ENCODE measurements around the gene SF3B2. TPM values are rescaled to one million over a fixed set of nuclear protein-coding genes. Genes with fewer than 3 reads are reported as not detected.
"Not testable (repeated sequence)": the region's sequence is repeated elsewhere in the genome, so short reads cannot be mapped to it uniquely, and the experiment has no call there.

The SF3B2 gene
- total RNA-seq, 2 experiments from 2014 or later = 271 to 274 TPM

GRCh38 chr11:66069715-66070603 lies 17.8 kb downstream of the SF3B2 start, which contains the start of gene PACS1:
PACS1 (plus strand) TSS chr11:66070272; CDS start chr11:66070487, 215 bp downstream.
- peaks cover 62% of the 10 kb centered on the region for H3K4me1 Mint-ChIP-seq (ENCODE audit: low read depth)
- POLR2A ChIA-PET = interaction anchor here (0.8 to 4.1 kb wide), 9 partner anchors 9 to 67 kb away, joined by 3 to 32 read pairs (median 4); partner anchors contain the start of genes BANF1 and SF3B2

GRCh38 chr11:66070604-66071380 lies 18.6 kb downstream of the SF3B2 start:
- POLR2A ChIA-PET = interaction anchor here (0.8 to 4.1 kb wide), 6 partner anchors 10 to 68 kb away, joined by 3 to 32 read pairs (median 6); partner anchors contain the start of genes BANF1 and SF3B2
- CTCF ChIA-PET = interaction anchor here (0.7 to 5.9 kb wide), 12 partner anchors 9 to 152 kb away, joined by 3 to 101 read pairs (median 4); partner anchors contain the start of gene SF3B2
- Mint-ChIP-seq H3K27me3 (no peaks in the 10 kb centered on the region), H3K4me3 (peak overlapping the region; percentile 97), H3K9me3 (no peaks in the 10 kb centered on the region), H3K27ac (peak overlapping the region; percentile 95), H3K4me1 (ENCODE audit: low read depth) (peaks cover 59% of the 10 kb centered on the region), H3K36me3 (peaks cover 64% of the 10 kb centered on the region)
- peak; percentile 45 for DNase-seq
- intact Hi-C loops (cut with micrococcal nuclease) = no loop called here

More at GRCh38 chr11:66069715-66070603, 17.8 kb downstream of the SF3B2 start, which contains the start of gene PACS1:
- Mint-ChIP-seq H3K36me3 (peaks cover 66% of the 10 kb centered on the region), H3K27ac (peak within 1 kb of the TSS; percentile 96), H3K9me3 (no peaks in the 10 kb centered on the region), H3K27me3 (no peaks in the 10 kb centered on the region), H3K4me3 (peak within 1 kb of the TSS; percentile 97)
- DNase-seq = peak; percentile 85
- CTCF ChIA-PET = interaction anchor here (0.6 to 5.9 kb wide), 18 partner anchors 10 to 342 kb away, joined by 3 to 101 read pairs (median 4); partner anchors contain the start of genes MUS81 and SF3B2
- intact Hi-C loops (cut with micrococcal nuclease) = loop anchor here (1.0 to 5.0 kb wide), 4 partner anchors 10 to 57 kb away; partner anchors contain the start of gene SF3B2

- ChIA-PET POLR2A (interaction anchor here (1.3 to 4.1 kb wide), 5 partner anchors 9 to 69 kb away, joined by 3 to 32 read pairs (median 7); partner anchors contain the start of genes BANF1 and SF3B2), CTCF (interaction anchor here (0.7 to 5.9 kb wide), 9 partner anchors 8 to 151 kb away, joined by 3 to 101 read pairs (median 5); partner anchors contain the start of gene SF3B2)
- H3K27ac Mint-ChIP-seq = peak overlapping the region; percentile 95
- peaks cover 65% of the 10 kb centered on the region for H3K36me3 Mint-ChIP-seq
- no peaks in the 10 kb centered on the region for H3K27me3 Mint-ChIP-seq
- H3K4me1 Mint-ChIP-seq (ENCODE audit: low read depth) = peaks cover 58% of the 10 kb centered on the region
- DNase-seq = peak; percentile 36
- peak overlapping the region; percentile 97 for H3K4me3 Mint-ChIP-seq
- intact Hi-C loops (cut with micrococcal nuclease) = no loop called here
- H3K9me3 Mint-ChIP-seq = no peaks in the 10 kb centered on the region
Observed at GRCh38 chr11:66071381-66071801, 19.2 kb downstream of the SF3B2 start.

- peaks cover 56% of the 10 kb centered on the region for H3K4me1 Mint-ChIP-seq (ENCODE audit: low read depth)
- H3K27ac Mint-ChIP-seq = peak overlapping the region; percentile 95
- intact Hi-C loops (cut with micrococcal nuclease) = no loop called here
- ChIA-PET POLR2A (interaction anchor here (1.3 to 3.5 kb wide), 2 partner anchors 8 to 29 kb away, joined by 3 to 22 read pairs; no protein-coding TSS in a partner anchor), CTCF (interaction anchor here (1.3 to 5.9 kb wide), 4 partner anchors 8 to 63 kb away, joined by 5 to 101 read pairs (median 48); no protein-coding TSS in a partner anchor)
- peak overlapping the region; percentile 97 for H3K4me3 Mint-ChIP-seq
- DNase-seq = no peak
- no peaks in the 10 kb centered on the region for H3K9me3 Mint-ChIP-seq
- peaks cover 59% of the 10 kb centered on the region for H3K36me3 Mint-ChIP-seq
- no peaks in the 10 kb centered on the region for H3K27me3 Mint-ChIP-seq
Observed at GRCh38 chr11:66072081-66072480, 19.9 kb downstream of the SF3B2 start.

- H3K4me3 Mint-ChIP-seq = peak overlapping the region; percentile 97
- no peaks in the 10 kb centered on the region for H3K27me3 Mint-ChIP-seq
- peak overlapping the region; percentile 95 for H3K27ac Mint-ChIP-seq
- H3K4me1 Mint-ChIP-seq (ENCODE audit: low read depth) = peaks cover 56% of the 10 kb centered on the region
- no peaks in the 10 kb centered on the region for H3K9me3 Mint-ChIP-seq
- ChIA-PET POLR2A (no interaction called here), CTCF (interaction anchor here (0.7 kb wide), 1 partner anchor 50 kb away, joined by 3 read pairs; no protein-coding TSS in a partner anchor)
- DNase-seq = no peak
- intact Hi-C loops (cut with micrococcal nuclease) = no loop called here
- H3K36me3 Mint-ChIP-seq = peaks cover 57% of the 10 kb centered on the region
Observed at GRCh38 chr11:66072518-66072917, 20.4 kb downstream of the SF3B2 start.

GRCh38 chr11:66073669-66074068 lies 21.5 kb downstream of the SF3B2 start:
- Mint-ChIP-seq H3K9me3 (no peaks in the 10 kb centered on the region), H3K27ac (peak overlapping the region; percentile 95), H3K27me3 (no peaks in the 10 kb centered on the region), H3K4me1 (ENCODE audit: low read depth) (peaks cover 54% of the 10 kb centered on the region), H3K36me3 (peaks cover 53% of the 10 kb centered on the region), H3K4me3 (no peak overlapping the region)
- intact Hi-C loops (cut with micrococcal nuclease) = loop anchor here (1.0 kb wide), 1 partner anchor 8 kb away; no protein-coding TSS in a partner anchor
- DNase-seq = peak; percentile 54
- ChIA-PET CTCF (interaction anchor here (1.5 kb wide), 1 partner anchor 29 kb away, joined by 5 read pairs; no protein-coding TSS in a partner anchor), POLR2A (no interaction called here)

- DNase-seq = no peak
- no peaks in the 10 kb centered on the region for H3K27me3 Mint-ChIP-seq
- H3K4me1 Mint-ChIP-seq (ENCODE audit: low read depth) = peaks cover 61% of the 10 kb centered on the region
- CTCF ChIA-PET = interaction anchor here (0.6 to 0.8 kb wide), 2 partner anchors 30 to 1516 kb away, joined by 3 to 4 read pairs; no protein-coding TSS in a partner anchor
- POLR2A ChIA-PET = no interaction called here
- H3K4me3 Mint-ChIP-seq = no peak overlapping the region
- H3K27ac Mint-ChIP-seq = peak overlapping the region; percentile 42
- intact Hi-C loops (cut with micrococcal nuclease) = no loop called here
- H3K36me3 Mint-ChIP-seq = peaks cover 50% of the 10 kb centered on the region
- no peaks in the 10 kb centered on the region for H3K9me3 Mint-ChIP-seq
Observed at GRCh38 chr11:66075273-66075672, 23.1 kb downstream of the SF3B2 start.

GRCh38 chr11:66076561-66076960 lies 24.4 kb downstream of the SF3B2 start:
- Mint-ChIP-seq H3K9me3 (no peaks in the 10 kb centered on the region), H3K27ac (peak overlapping the region; percentile 14), H3K4me3 (no peak overlapping the region), H3K36me3 (peaks cover 43% of the 10 kb centered on the region), H3K4me1 (ENCODE audit: low read depth) (peaks cover 73% of the 10 kb centered on the region), H3K27me3 (no peaks in the 10 kb centered on the region)
- intact Hi-C loops (cut with micrococcal nuclease) = no loop called here
- POLR2A ChIA-PET = no interaction called here
- CTCF ChIA-PET = interaction anchor here (0.7 to 6.5 kb wide), 4 partner anchors 7 to 57 kb away, joined by 3 to 69 read pairs (median 5); partner anchors contain the start of gene PACS1
- DNase-seq = no peak

- ChIA-PET CTCF (interaction anchor here (1.7 to 6.5 kb wide), 2 partner anchors 9 to 48 kb away, joined by 6 to 69 read pairs; partner anchors contain the start of gene PACS1), POLR2A (no interaction called here)
- no peaks in the 10 kb centered on the region for H3K27me3 Mint-ChIP-seq
- peak overlapping the region; percentile 95 for H3K27ac Mint-ChIP-seq
- peaks cover 38% of the 10 kb centered on the region for H3K36me3 Mint-ChIP-seq
- H3K4me1 Mint-ChIP-seq (ENCODE audit: low read depth) = peaks cover 73% of the 10 kb centered on the region
- intact Hi-C loops (cut with micrococcal nuclease) = no loop called here
- no peak for DNase-seq
- no peaks in the 10 kb centered on the region for H3K9me3 Mint-ChIP-seq
- H3K4me3 Mint-ChIP-seq = no peak overlapping the region
Observed at GRCh38 chr11:66077927-66078326, 25.8 kb downstream of the SF3B2 start.

- DNase-seq = peak; percentile 31
- H3K9me3 Mint-ChIP-seq; H3K27me3 Mint-ChIP-seq; intact Hi-C loops (cut with micrococcal nuclease); H3K4me3 Mint-ChIP-seq: not testable (repeated sequence)
- ChIA-PET CTCF (interaction anchor here (3.1 to 6.5 kb wide), 2 partner anchors 10 to 57 kb away, joined by 11 to 69 read pairs; partner anchors contain the start of gene PACS1), POLR2A (interaction anchor here (3.1 kb wide), 1 partner anchor 9 kb away, joined by 22 read pairs; the partner anchor contains the start of gene PACS1)
- peaks cover 33% of the 10 kb centered on the region for H3K36me3 Mint-ChIP-seq
- H3K4me1 Mint-ChIP-seq (ENCODE audit: low read depth) = peaks cover 78% of the 10 kb centered on the region
- H3K27ac Mint-ChIP-seq = peak overlapping the region; percentile 95
Observed at GRCh38 chr11:66078949-66079348, 26.8 kb downstream of the SF3B2 start.
